B cell (primary cell): ENCODE data around the gene SEMA4F.

Experiments used
- CTCF ChIP-seq: fragments of 200-600 bp; IDR thresholded peaks from one replicate; pipeline ENCODE4 v1.8.0; 2022; ENCODE audit warnings: antibody characterized with exemption, mild to moderate bottlenecking
- EZH2 ChIP-seq: IDR thresholded peaks from 2 replicates; pipeline ENCODE4 v1.6.1; 2012; ENCODE audit warnings: borderline replicate concordance, low read depth, mild to moderate bottlenecking, moderate library complexity, low read length; ENCODE audit not compliant: insufficient read depth, poor library complexity, severe bottlenecking

DNA sequence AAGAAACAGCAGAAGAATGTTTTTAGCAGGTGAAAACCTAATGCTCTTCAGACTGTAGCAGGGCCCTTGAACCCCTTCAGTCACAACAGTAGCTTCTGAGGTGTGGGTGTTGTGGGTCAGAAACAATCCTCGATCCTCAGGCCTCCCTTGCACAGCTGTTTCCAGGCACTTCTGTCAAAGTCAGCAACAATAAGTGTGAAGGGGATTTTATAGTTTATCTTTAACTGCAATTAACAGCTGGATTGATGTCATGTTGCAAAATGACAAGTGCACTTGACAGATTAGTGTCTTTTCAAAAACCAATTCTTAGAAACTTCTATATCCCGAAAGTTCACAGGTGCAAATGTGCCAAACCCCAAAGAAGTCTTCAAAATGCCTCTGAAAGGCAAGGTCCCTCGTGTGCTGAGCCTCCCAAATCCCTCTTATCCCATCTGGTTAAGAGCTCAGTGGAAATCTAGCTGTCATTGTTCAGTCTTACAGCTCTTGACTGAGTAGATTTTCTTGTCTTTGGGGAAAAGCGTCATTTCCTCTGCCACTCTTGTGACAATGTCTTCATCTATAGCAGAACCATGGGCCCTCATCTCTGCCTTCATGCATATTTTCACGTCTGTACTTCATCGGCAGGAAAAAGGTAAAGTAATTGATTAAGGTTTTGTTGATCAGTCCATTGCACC lies 35.5 kb upstream of the SEMA4F start:
- TF ChIP-seq CTCF (no peak), EZH2 (no peak)
